Neural progenitor cell (in vitro differentiated cells): Measurements from ENCODE around the gene STX2. TPM values are rescaled to one million over a fixed set of nuclear protein-coding genes. Genes with fewer than 3 reads are reported as not detected.

Source experiments
- DNase-seq: peaks from one replicate; pipeline ENCODE4 v3.0.0-alpha.2; 2016; ENCODE audit warnings: low spot score
- H2AFZ ChIP-seq: fragments of 200-600 bp; sonication (generic); replicated peaks from 2 replicates; pipeline ENCODE4 v1.6.1; 2016; ENCODE audit warnings: antibody characterized with exemption
- H3F3A ChIP-seq: fragments of 200-600 bp; sonication (generic); 2 replicates; pipeline ENCODE4 v1.6.1; 2016; ENCODE audit warnings: antibody characterized with exemption, low read depth
- H3K27ac ChIP-seq: fragments of 200-600 bp; sonication (generic); 2 replicates; pipeline ENCODE4 v1.5.1; 2016; ENCODE audit warnings: mild to moderate bottlenecking
- H3K27me3 ChIP-seq: fragments of 200-600 bp; sonication (generic); 2 replicates; pipeline ENCODE4 v1.6.1; 2016; ENCODE audit warnings: mild to moderate bottlenecking, moderate library complexity
- H3K36me3 ChIP-seq: fragments of 200-600 bp; sonication (generic); 2 replicates; pipeline ENCODE4 v1.5.1; 2016
- H3K4me1 ChIP-seq: fragments of 200-600 bp; sonication (generic); 2 replicates; pipeline ENCODE4 v1.6.1; 2016; ENCODE audit warnings: mixed run types
- H3K4me2 ChIP-seq: fragments of 200-600 bp; sonication (generic); 2 replicates; pipeline ENCODE4 v1.6.1; 2016
- H3K4me3 ChIP-seq: fragments of 200-600 bp; sonication (generic); 2 replicates; pipeline ENCODE4 v1.5.1; 2016
- H3K79me2 ChIP-seq: fragments of 200-600 bp; sonication (generic); 2 replicates; pipeline ENCODE4 v1.6.1; 2016; ENCODE audit warnings: low read depth
- H3K9ac ChIP-seq: fragments of 200-600 bp; sonication (generic); 2 replicates; pipeline ENCODE4 v1.6.1; 2016
- H3K9me3 ChIP-seq: fragments of 200-600 bp; sonication (generic); 2 replicates; pipeline ENCODE4 v1.5.1; 2016; ENCODE audit warnings: low read depth
- H4K20me1 ChIP-seq: fragments of 200-600 bp; sonication (generic); 2 replicates; pipeline ENCODE4 v1.6.1; 2016; ENCODE audit warnings: low read depth
- H3K27ac Mint-ChIP-seq: 3 replicates; pipeline ENCODE4 v1.8.0; 2021; ENCODE audit warnings: mixed read lengths
- H3K27me3 Mint-ChIP-seq: 2 replicates; pipeline ENCODE4 v1.8.0; 2022; ENCODE audit warnings: low read depth, mild to moderate bottlenecking, inconsistent platforms, moderate library complexity, mixed read lengths; ENCODE audit not compliant: insufficient read depth
- H3K36me3 Mint-ChIP-seq: 3 replicates; pipeline ENCODE4 v1.8.0; 2021; ENCODE audit warnings: mixed read lengths
- H3K4me1 Mint-ChIP-seq: 3 replicates; pipeline ENCODE4 v1.8.0; 2021; ENCODE audit warnings: mixed read lengths
- H3K4me3 Mint-ChIP-seq: 3 replicates; pipeline ENCODE4 v1.8.0; 2021; ENCODE audit warnings: mild to moderate bottlenecking, moderate library complexity, mixed read lengths
- H3K9me3 Mint-ChIP-seq: 3 replicates; pipeline ENCODE4 v1.8.0; 2020; ENCODE audit warnings: mixed read lengths
- EZH2 ChIP-seq: fragments of 200-600 bp; sonication (generic); IDR thresholded peaks from 2 replicates; pipeline ENCODE4 v1.6.1; 2017; ENCODE audit warnings: antibody characterized with exemption, mild to moderate bottlenecking, moderate library complexity
- EZH2phosphoT487 ChIP-seq: fragments of 200-600 bp; sonication (generic); IDR thresholded peaks from 2 replicates; pipeline ENCODE4 v1.6.1; 2017; ENCODE audit warnings: antibody characterized with exemption
- total RNA-seq: library from RNA; depleted of rRNA; stranded (reverse); fragments of >200 nt; gene quantifications from 2 replicates; pipeline ENCODE4 v1.2.3, GENCODE V29; 2015; ENCODE audit warnings: low replicate concordance
- TF ChIP-seq, protein P1 (sequence below): fragments of 200-600 bp; sonication (generic); IDR thresholded peaks from 2 replicates; pipeline ENCODE4 v1.5.1; 2017; ENCODE audit warnings: antibody characterized with exemption, mild to moderate bottlenecking

Gene STX2
- total RNA-seq, 1 donor from 2014 or later: 44.0 TPM

DNA sequence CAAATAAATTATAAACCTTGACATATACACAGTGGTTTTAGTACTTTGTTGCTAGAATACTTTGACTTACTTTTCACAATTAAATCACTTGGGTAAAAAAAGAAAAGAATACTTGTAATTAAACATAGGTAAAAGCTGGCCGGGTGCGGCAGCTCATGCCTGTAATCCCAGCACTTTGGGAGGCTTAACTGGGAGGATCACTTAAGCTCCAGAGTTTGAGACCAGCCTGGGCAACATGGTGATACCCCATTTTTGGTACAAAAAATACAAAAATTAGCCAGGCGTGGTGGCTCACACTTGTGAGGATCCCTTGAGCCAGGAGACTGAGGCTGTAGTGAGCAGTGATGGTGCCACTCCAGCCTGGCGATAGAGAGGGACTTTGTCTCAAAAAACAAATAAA, 7.8 kb downstream of the STX2 start:
- no peaks in the 10 kb centered on the region for H3K9me3 Mint-ChIP-seq
- H3K79me2 ChIP-seq: peaks cover 62% of the 10 kb centered on the region
- no peak for TF ChIP-seq EZH2phosphoT487
- TF ChIP-seq EZH2: no peak
- TF ChIP-seq, protein P1, sequence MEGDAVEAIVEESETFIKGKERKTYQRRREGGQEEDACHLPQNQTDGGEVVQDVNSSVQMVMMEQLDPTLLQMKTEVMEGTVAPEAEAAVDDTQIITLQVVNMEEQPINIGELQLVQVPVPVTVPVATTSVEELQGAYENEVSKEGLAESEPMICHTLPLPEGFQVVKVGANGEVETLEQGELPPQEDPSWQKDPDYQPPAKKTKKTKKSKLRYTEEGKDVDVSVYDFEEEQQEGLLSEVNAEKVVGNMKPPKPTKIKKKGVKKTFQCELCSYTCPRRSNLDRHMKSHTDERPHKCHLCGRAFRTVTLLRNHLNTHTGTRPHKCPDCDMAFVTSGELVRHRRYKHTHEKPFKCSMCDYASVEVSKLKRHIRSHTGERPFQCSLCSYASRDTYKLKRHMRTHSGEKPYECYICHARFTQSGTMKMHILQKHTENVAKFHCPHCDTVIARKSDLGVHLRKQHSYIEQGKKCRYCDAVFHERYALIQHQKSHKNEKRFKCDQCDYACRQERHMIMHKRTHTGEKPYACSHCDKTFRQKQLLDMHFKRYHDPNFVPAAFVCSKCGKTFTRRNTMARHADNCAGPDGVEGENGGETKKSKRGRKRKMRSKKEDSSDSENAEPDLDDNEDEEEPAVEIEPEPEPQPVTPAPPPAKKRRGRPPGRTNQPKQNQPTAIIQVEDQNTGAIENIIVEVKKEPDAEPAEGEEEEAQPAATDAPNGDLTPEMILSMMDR: no peak
- H3K4me2 ChIP-seq: no peak overlapping the region
- H3F3A ChIP-seq: no peaks in the 10 kb centered on the region
- no peaks in the 10 kb centered on the region for H3K9me3 ChIP-seq
- no peaks in the 10 kb centered on the region for H3K36me3 ChIP-seq
- no peak overlapping the region for H3K9ac ChIP-seq
- peaks cover 25% of the 10 kb centered on the region for H3K4me1 ChIP-seq
- no peak overlapping the region for H3K27ac ChIP-seq
- H3K4me1 Mint-ChIP-seq: peaks cover 32% of the 10 kb centered on the region
- H4K20me1 ChIP-seq: peaks cover 41% of the 10 kb centered on the region
- H3K4me3 Mint-ChIP-seq: no peak overlapping the region
- H2AFZ ChIP-seq: no peak overlapping the region
- H3K27ac Mint-ChIP-seq: no peak overlapping the region
- H3K27me3 Mint-ChIP-seq: peaks cover 6% of the 10 kb centered on the region
- peaks cover 2% of the 10 kb centered on the region for H3K36me3 Mint-ChIP-seq
- H3K27me3 ChIP-seq: no peaks in the 10 kb centered on the region
- H3K4me3 ChIP-seq: no peak overlapping the region
- DNase-seq: no peak

DNA sequence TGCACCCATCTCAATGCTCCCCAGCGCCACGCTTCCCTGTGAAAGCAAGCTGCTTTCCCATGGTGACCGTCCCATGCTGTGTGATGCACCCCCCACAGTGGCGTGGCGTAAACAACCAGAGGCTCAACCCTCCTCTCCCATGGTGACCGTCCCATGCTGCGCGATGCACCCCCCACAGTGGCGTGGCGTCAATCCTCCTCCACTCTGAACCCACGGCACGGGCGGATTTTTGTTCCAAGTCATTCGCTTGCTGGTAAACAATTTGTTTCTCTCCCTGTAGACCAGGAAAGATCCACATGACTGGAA, 8.9 kb downstream of the STX2 start:
- Histone ChIP-seq H3K4me1 (peaks cover 25% of the 10 kb centered on the region), H4K20me1 (peaks cover 33% of the 10 kb centered on the region), H2AFZ (no peak overlapping the region), H3F3A (no peaks in the 10 kb centered on the region), H3K27ac (no peak overlapping the region), H3K36me3 (no peaks in the 10 kb centered on the region), H3K79me2 (peaks cover 56% of the 10 kb centered on the region), H3K27me3 (no peaks in the 10 kb centered on the region), H3K9ac (no peak overlapping the region), H3K4me2 (peak overlapping the region; percentile 5), H3K4me3 (no peak overlapping the region), H3K9me3 (no peaks in the 10 kb centered on the region)
- DNase-seq: peak; percentile 21
- TF ChIP-seq EZH2phosphoT487 (no peak), EZH2 (no peak)
- TF ChIP-seq, protein P1: no peak
- no peaks in the 10 kb centered on the region for H3K9me3 Mint-ChIP-seq
- H3K4me1 Mint-ChIP-seq: peaks cover 27% of the 10 kb centered on the region
- no peak overlapping the region for H3K27ac Mint-ChIP-seq
- peaks cover 5% of the 10 kb centered on the region for H3K27me3 Mint-ChIP-seq
- no peak overlapping the region for H3K4me3 Mint-ChIP-seq
- H3K36me3 Mint-ChIP-seq: peaks cover 5% of the 10 kb centered on the region

DNA sequence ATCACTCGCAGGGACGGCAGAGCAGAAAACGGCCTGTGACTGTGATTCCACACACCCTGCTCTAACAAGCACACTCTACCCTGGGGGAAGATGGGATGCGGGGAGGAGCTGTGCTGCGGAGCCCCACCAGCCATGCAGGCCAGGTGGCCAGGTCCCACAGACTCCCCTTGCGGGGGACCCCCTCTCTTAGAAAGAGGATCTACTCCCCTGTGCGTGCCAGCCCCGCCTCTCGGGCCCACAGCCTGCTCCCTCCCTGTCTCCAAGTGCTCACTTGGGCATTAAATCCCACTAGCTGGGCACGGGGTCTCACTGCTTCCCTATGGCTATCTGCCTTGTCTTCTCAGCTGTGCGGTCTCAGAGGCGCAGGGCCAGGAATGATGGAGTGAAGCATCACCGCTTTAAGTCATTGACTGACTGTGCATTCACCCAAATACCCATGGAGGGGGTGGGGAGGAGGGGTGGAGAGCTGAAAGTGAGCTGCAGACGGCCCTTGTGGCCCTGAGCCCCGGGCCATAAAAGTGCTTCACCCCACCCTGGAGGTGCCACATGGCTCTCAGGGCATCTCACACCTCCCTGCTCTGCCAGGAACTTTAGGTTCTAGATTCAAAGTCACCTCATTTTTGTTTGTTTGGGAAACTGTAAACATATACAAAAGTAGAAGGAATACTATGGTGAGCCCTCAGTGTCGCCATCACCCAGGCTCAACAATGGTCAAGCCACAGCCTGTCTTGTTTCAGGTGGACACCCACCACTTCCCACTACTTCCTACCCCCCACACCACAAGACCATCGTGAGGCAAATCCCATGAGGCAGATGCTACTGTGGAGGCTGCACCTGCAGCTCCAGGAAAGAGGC, 9.4 kb downstream of the STX2 start:
- Histone ChIP-seq H3K9me3 (no peaks in the 10 kb centered on the region), H3F3A (no peaks in the 10 kb centered on the region), H3K36me3 (no peaks in the 10 kb centered on the region), H4K20me1 (peaks cover 33% of the 10 kb centered on the region), H3K4me2 (no peak overlapping the region), H3K9ac (no peak overlapping the region), H3K4me3 (no peak overlapping the region), H2AFZ (no peak overlapping the region), H3K27ac (no peak overlapping the region), H3K27me3 (no peaks in the 10 kb centered on the region), H3K4me1 (peaks cover 25% of the 10 kb centered on the region), H3K79me2 (peaks cover 50% of the 10 kb centered on the region)
- H3K4me3 Mint-ChIP-seq: no peak overlapping the region
- no peak for TF ChIP-seq EZH2phosphoT487
- TF ChIP-seq, protein P1: no peak
- peaks cover 5% of the 10 kb centered on the region for H3K27me3 Mint-ChIP-seq
- H3K36me3 Mint-ChIP-seq: peaks cover 5% of the 10 kb centered on the region
- no peak for DNase-seq
- peaks cover 27% of the 10 kb centered on the region for H3K4me1 Mint-ChIP-seq
- no peak overlapping the region for H3K27ac Mint-ChIP-seq
- no peaks in the 10 kb centered on the region for H3K9me3 Mint-ChIP-seq
